ENCODE data around the gene KANSL3. TPM values are rescaled to one million over a fixed set of nuclear protein-coding genes. Genes with fewer than 3 reads are reported as not detected.

Gene KANSL3
- polyA plus RNA-seq, 5 donors: 49.9 to 59.6 (median 52.6) TPM

GRCh38 chr2:96546321-96546720 lies 91.8 kb downstream of the KANSL3 start:
- DNase-seq: no peak

Other genes starting within 250 kb of the KANSL3 start
- under 1 TPM; 0.18 to 0.53 (median 0.25) TPM for gene NEURL3, start 133.0 kb downstream of the KANSL3 start, polyA plus RNA-seq (ENCODE audit: insufficient read depth in 1 of 5, insufficient read length in 5 of 5, low replicate concordance in 1 of 5)
- gene ARID5A, start 101.6 kb downstream of the KANSL3 start, polyA plus RNA-seq (ENCODE audit: insufficient read depth in 1 of 5, insufficient read length in 5 of 5, low replicate concordance in 1 of 5): 10 to 100 TPM in 1 of 5 donors, 1 to 10 TPM in 4; 5.6 to 10.3 (median 6.9) TPM
- 1 to 10 TPM in 1 of 5 donors, under 1 TPM in 4; 0.50 to 1.2 (median 0.87) TPM for gene FER1L5, start 4.5 kb upstream of the KANSL3 start, polyA plus RNA-seq (ENCODE audit: insufficient read depth in 1 of 5, insufficient read length in 5 of 5, low replicate concordance in 1 of 5)
- 10 to 100 TPM; 45.3 to 55.4 (median 46.7) TPM for gene LMAN2L, start 101.8 kb upstream of the KANSL3 start, polyA plus RNA-seq (ENCODE audit: insufficient read depth in 1 of 5, insufficient read length in 5 of 5, low replicate concordance in 1 of 5)
- 10 to 100 TPM; 12.4 to 19.0 (median 15.6) TPM for gene CNNM4, start 122.6 kb upstream of the KANSL3 start, polyA plus RNA-seq (ENCODE audit: insufficient read depth in 1 of 5, insufficient read length in 5 of 5, low replicate concordance in 1 of 5)
- 10 to 100 TPM; 26.7 to 37.9 (median 33.4) TPM for gene CNNM3, start 178.0 kb upstream of the KANSL3 start, polyA plus RNA-seq (ENCODE audit: insufficient read depth in 1 of 5, insufficient read length in 5 of 5, low replicate concordance in 1 of 5)
- 1 to 10 TPM; 4.0 to 9.6 (median 6.2) TPM for gene ANKRD23, start 205.7 kb upstream of the KANSL3 start, polyA plus RNA-seq (ENCODE audit: insufficient read depth in 1 of 5, insufficient read length in 5 of 5, low replicate concordance in 1 of 5)
- 10 to 100 TPM in 2 of 5 donors, 1 to 10 TPM in 3; 7.6 to 10.4 (median 9.8) TPM for gene ANKRD39, start 219.7 kb upstream of the KANSL3 start, polyA plus RNA-seq (ENCODE audit: insufficient read depth in 1 of 5, insufficient read length in 5 of 5, low replicate concordance in 1 of 5)
- 10 to 100 TPM; 38.3 to 58.6 (median 47.0) TPM for gene SEMA4C, start 231.8 kb upstream of the KANSL3 start, polyA plus RNA-seq (ENCODE audit: insufficient read depth in 1 of 5, insufficient read length in 5 of 5, low replicate concordance in 1 of 5)

All from right lung (tissue), 5 donors.